Measurements from ENCODE around the gene TUBGCP4. TPM values are rescaled to one million over a fixed set of nuclear protein-coding genes. Genes with fewer than 3 reads are reported as not detected.

The TUBGCP4 gene
- total and polyA plus RNA-seq, 2 of the 4 experiments (the other 2 are of a cell fraction): 7.9 to 12.7 TPM

DNA sequence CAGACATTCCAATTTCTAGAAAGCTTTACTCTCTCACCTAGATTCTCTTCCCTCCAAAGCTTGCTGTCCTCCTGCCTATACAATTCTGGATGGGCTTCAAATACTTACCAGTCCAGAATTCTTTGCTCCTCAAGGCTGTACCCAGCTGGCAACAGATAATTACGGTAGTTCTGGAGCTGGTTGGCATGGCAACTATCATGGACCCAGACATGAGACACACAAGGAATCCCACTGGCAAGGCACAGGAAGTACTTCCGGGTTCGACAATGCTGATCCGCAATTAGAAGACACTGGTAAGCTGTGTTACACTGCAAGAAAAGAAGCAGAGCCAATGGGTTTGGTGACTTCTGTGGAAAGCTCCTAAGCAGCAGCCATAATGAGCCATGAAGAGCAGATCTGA is 37.9 kb downstream of the TUBGCP4 start:
- DNase-seq (no peak), ATAC-seq (ENCODE audit: low read depth) (no peak)
- H2AK9ac ChIP-seq (replicated peaks; ENCODE audit: low read depth, low read length, poor library complexity): no peak overlapping the region
- H2BK5ac ChIP-seq (ENCODE audit: low read depth, low read length, poor library complexity, severe bottlenecking): no peak overlapping the region
- intact Hi-C loops (cut with micrococcal nuclease) (no loop called here), dilution Hi-C loops (cut with HindIII; ENCODE audit: low sequenced_read_pairs, unreplicated experiment) (no loop called here), in situ Hi-C loops (cut with MboI; ENCODE audit: low sequenced_read_pairs) (no loop called here)
- WGBS, 2 experiments (ENCODE audit: extremely low coverage in 2 of 2, insufficient read length in 1 of 2): 56% methylated on average over 1 of the region's 4 CpGs; no CpG with 5 or more reads in 1 of the 2 experiments
- H4K20me1 ChIP-seq (ENCODE audit: insufficient read depth, low read length): no peaks in the 10 kb centered on the region; the same call in 1 of the 2 replicates
- H3K23ac ChIP-seq (ENCODE audit: low read depth, low read length): no peak overlapping the region
- H3K18ac ChIP-seq (ENCODE audit: low read depth, low read length): no peak overlapping the region
- no peak overlapping the region for H3K14ac ChIP-seq (replicated peaks; ENCODE audit: low read depth, low read length)
- H3K9me1 ChIP-seq (ENCODE audit: insufficient read depth, low read length): peaks cover 5% of the 10 kb centered on the region
- H3K27me3 ChIP-seq (ENCODE audit: control insufficient read depth, insufficient read depth, low read length): no peaks in the 10 kb centered on the region
- no peak overlapping the region for H2AK5ac ChIP-seq (ENCODE audit: low read depth, low read length)
- no peak overlapping the region for H3K4me2 ChIP-seq (ENCODE audit: low read depth, low read length)
- no TSS peak for BruUV-seq (replicated peaks)
- peaks cover 3 to 10% of the 10 kb centered on the region in 2 experiments; a peak in 3 of 4 replicates for H3K79me1 ChIP-seq (ENCODE audit: low read depth in 1 of 2, low read length in 2 of 2)
- no peak for TF ChIP-seq SMC3 (IDR thresholded peaks at IDR 0.05; ENCODE audit: low read depth, low read length)
- TF ChIP-seq NFE2L2 (IDR thresholded peaks at IDR 0.05; ENCODE audit: low read depth, low read length): no peak
- no peak for TF ChIP-seq RAD21 (IDR thresholded peaks at IDR 0.05; ENCODE audit: low read length)
- TF ChIP-seq, protein P1, sequence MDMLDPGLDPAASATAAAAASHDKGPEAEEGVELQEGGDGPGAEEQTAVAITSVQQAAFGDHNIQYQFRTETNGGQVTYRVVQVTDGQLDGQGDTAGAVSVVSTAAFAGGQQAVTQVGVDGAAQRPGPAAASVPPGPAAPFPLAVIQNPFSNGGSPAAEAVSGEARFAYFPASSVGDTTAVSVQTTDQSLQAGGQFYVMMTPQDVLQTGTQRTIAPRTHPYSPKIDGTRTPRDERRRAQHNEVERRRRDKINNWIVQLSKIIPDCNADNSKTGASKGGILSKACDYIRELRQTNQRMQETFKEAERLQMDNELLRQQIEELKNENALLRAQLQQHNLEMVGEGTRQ (IDR thresholded peaks at IDR 0.05; ENCODE audit: low read depth, low read length): no peak
- TF ChIP-seq, protein P2, sequence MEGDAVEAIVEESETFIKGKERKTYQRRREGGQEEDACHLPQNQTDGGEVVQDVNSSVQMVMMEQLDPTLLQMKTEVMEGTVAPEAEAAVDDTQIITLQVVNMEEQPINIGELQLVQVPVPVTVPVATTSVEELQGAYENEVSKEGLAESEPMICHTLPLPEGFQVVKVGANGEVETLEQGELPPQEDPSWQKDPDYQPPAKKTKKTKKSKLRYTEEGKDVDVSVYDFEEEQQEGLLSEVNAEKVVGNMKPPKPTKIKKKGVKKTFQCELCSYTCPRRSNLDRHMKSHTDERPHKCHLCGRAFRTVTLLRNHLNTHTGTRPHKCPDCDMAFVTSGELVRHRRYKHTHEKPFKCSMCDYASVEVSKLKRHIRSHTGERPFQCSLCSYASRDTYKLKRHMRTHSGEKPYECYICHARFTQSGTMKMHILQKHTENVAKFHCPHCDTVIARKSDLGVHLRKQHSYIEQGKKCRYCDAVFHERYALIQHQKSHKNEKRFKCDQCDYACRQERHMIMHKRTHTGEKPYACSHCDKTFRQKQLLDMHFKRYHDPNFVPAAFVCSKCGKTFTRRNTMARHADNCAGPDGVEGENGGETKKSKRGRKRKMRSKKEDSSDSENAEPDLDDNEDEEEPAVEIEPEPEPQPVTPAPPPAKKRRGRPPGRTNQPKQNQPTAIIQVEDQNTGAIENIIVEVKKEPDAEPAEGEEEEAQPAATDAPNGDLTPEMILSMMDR (conservative IDR thresholded peaks at IDR 0.05; ENCODE audit: low read depth, low read length): no peak
- TF ChIP-seq MAZ (IDR thresholded peaks at IDR 0.05; ENCODE audit: borderline replicate concordance, low read depth, low read length): no peak
- TF ChIP-seq, protein P3, sequence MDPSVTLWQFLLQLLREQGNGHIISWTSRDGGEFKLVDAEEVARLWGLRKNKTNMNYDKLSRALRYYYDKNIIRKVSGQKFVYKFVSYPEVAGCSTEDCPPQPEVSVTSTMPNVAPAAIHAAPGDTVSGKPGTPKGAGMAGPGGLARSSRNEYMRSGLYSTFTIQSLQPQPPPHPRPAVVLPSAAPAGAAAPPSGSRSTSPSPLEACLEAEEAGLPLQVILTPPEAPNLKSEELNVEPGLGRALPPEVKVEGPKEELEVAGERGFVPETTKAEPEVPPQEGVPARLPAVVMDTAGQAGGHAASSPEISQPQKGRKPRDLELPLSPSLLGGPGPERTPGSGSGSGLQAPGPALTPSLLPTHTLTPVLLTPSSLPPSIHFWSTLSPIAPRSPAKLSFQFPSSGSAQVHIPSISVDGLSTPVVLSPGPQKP (IDR thresholded peaks at IDR 0.05; ENCODE audit: borderline replicate concordance, low read depth, low read length): no peak
- TF ChIP-seq CHD1 (IDR thresholded peaks at IDR 0.05; ENCODE audit: low read depth, low read length): no peak
- no peak for TF ChIP-seq BHLHE40 (IDR thresholded peaks at IDR 0.05; ENCODE audit: low read depth, low read length)
- no peak for TF ChIP-seq MAFK (IDR thresholded peaks at IDR 0.05; ENCODE audit: low read depth, low read length)
- TF ChIP-seq FOS (IDR thresholded peaks at IDR 0.05; ENCODE audit: low read depth, low read length): no peak
- TF ChIP-seq RFX5 (IDR thresholded peaks at IDR 0.05; ENCODE audit: low read depth, low read length): no peak
- TF ChIP-seq CEBPB (IDR thresholded peaks at IDR 0.05; ENCODE audit: low read depth, low read length): no peak
- H2BK20ac ChIP-seq (ENCODE audit: low read depth, low read length): no peak overlapping the region
- H3K4ac ChIP-seq (ENCODE audit: low read depth, low read length): no peak overlapping the region
- H2AFZ ChIP-seq (replicated peaks; ENCODE audit: low read length, poor library complexity): no peak overlapping the region
- peaks cover 58% of the 10 kb centered on the region for H3K36me3 ChIP-seq (ENCODE audit: control insufficient read depth, insufficient read depth, low read length)
- no peak overlapping the region for H3K56ac ChIP-seq (ENCODE audit: extremely low read depth, insufficient read depth, low read length)
- no peak overlapping the region for H4K5ac ChIP-seq (ENCODE audit: low read depth, low read length)
- no peaks in the 10 kb centered on the region for H3K4me1 ChIP-seq (ENCODE audit: control insufficient read depth, insufficient read depth, low read length)
- no peak overlapping the region for H3K9ac ChIP-seq (ENCODE audit: low read depth, low read length)
- H2BK120ac ChIP-seq (ENCODE audit: low read depth, low read length): no peak overlapping the region
- H4K8ac ChIP-seq (ENCODE audit: low read depth in 2 of 2, low read length in 2 of 2): no peak overlapping the region
- no peak overlapping the region for H3K4me3 ChIP-seq (ENCODE audit: insufficient read depth, low read depth, low read length)
- ChIA-PET POLR2A (ENCODE audit: unreplicated experiment) (no interaction called here), CTCF (no interaction called here)
- H3K9me3 ChIP-seq (ENCODE audit: control insufficient read depth, insufficient read depth, low read length): no peaks in the 10 kb centered on the region
- no peak overlapping the region for H2BK15ac ChIP-seq (ENCODE audit: low read depth, low read length)
- no peak overlapping the region for H3K27ac ChIP-seq (ENCODE audit: insufficient read depth, low read length)
- no peak overlapping the region for H4K91ac ChIP-seq (ENCODE audit: insufficient read depth, low read depth, low read length)
